Measurements from ENCODE around the gene EXOC6B. TPM values are rescaled to one million over a fixed set of nuclear protein-coding genes. Genes with fewer than 3 reads are reported as not detected.
"Not testable (repeated sequence)": the region's sequence is repeated elsewhere in the genome, so short reads cannot be mapped to it uniquely, and the experiment has no call there.

The EXOC6B gene
- total RNA-seq, 1 donor from 2014 or later: 8.4 TPM

DNA sequence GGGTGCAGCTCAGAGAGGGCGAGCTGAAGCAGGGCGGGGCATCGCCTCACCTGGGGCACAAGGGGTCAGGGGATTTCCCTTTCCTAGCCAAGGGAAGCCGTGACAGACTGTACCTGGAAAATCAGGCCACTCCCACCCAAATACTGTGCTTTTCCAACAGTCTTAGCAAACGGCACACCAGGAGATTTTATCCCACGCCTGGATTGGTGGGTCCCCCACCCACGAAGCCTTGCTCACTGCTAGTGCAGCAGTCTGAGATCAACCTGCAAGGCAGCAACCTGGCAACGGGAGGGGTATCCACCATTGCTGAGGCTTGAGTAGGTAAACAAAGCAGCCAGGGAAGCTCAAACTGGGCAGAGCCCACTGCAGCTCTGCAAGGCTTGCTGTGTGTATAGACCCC lies 184.6 kb downstream of the EXOC6B start:
- H3K4me3 Mint-ChIP-seq; H3K36me3 Mint-ChIP-seq (ENCODE audit: low read depth); DNase-seq; H3K9me3 Mint-ChIP-seq; intact Hi-C loops (cut with micrococcal nuclease); H3K27me3 Mint-ChIP-seq; H3K4me1 Mint-ChIP-seq; H3K27ac Mint-ChIP-seq: not testable (repeated sequence)

- intact Hi-C loops (cut with micrococcal nuclease): no loop called here
- H3K4me1 Mint-ChIP-seq: no peaks in the 10 kb centered on the region
- H3K27ac Mint-ChIP-seq: no peak overlapping the region
- no peak overlapping the region for H3K4me3 Mint-ChIP-seq
- no peaks in the 10 kb centered on the region for H3K9me3 Mint-ChIP-seq
- H3K27me3 Mint-ChIP-seq: peaks cover 3% of the 10 kb centered on the region
- DNase-seq: no peak
- H3K36me3 Mint-ChIP-seq (ENCODE audit: low read depth): no peaks in the 10 kb centered on the region
These were observed 187.1 kb downstream of the EXOC6B start for GRCh38 chr2:72638600-72639211.

GRCh38 chr2:72636210-72636609 lies 189.6 kb downstream of the EXOC6B start:
- peaks cover 3% of the 10 kb centered on the region for H3K27me3 Mint-ChIP-seq
- H3K36me3 Mint-ChIP-seq (ENCODE audit: low read depth): no peaks in the 10 kb centered on the region

DNA sequence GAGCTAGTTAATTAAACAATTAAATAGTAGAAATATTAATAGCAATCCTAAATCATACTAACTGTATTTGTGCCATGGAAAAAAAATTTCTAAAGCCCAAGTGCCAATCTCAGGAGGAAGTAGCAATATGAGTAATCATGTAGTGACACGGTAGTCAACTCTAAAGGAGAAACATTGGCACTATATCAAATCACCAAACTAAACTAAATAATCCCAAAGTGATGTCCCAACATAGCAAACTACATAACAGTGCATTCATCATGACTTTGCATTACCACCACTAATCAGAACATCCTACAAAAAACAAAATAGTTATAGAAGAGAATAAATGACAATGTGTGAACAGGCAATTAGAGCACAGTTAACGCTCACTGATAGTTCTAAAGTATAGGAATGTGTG lies 195.1 kb downstream of the EXOC6B start:
- DNase-seq: no peak
- Mint-ChIP-seq H3K27ac (no peak overlapping the region), H3K9me3 (no peaks in the 10 kb centered on the region), H3K4me3 (no peak overlapping the region), H3K4me1 (no peaks in the 10 kb centered on the region), H3K36me3 (ENCODE audit: low read depth) (no peaks in the 10 kb centered on the region), H3K27me3 (peaks cover 3% of the 10 kb centered on the region)
- intact Hi-C loops (cut with micrococcal nuclease): no loop called here

More at GRCh38 chr2:72636210-72636609, 189.6 kb downstream of the EXOC6B start:
- Mint-ChIP-seq H3K27ac (no peak overlapping the region), H3K4me3 (no peak overlapping the region), H3K9me3 (no peaks in the 10 kb centered on the region), H3K4me1 (no peaks in the 10 kb centered on the region)
- intact Hi-C loops (cut with micrococcal nuclease): no loop called here
- no peak for DNase-seq

- no peak overlapping the region for H3K4me3 Mint-ChIP-seq
These were observed 196.8 kb downstream of the EXOC6B start for GRCh38 chr2:72629062-72629461.

GRCh38 chr2:72627083-72627482 lies 198.8 kb downstream of the EXOC6B start:
- no peaks in the 10 kb centered on the region for H3K4me1 Mint-ChIP-seq
- DNase-seq: no peak
- H3K27me3 Mint-ChIP-seq: no peaks in the 10 kb centered on the region
- intact Hi-C loops (cut with micrococcal nuclease): no loop called here
- H3K9me3 Mint-ChIP-seq: no peaks in the 10 kb centered on the region
- H3K4me3 Mint-ChIP-seq: no peak overlapping the region
- H3K27ac Mint-ChIP-seq: no peak overlapping the region
- no peaks in the 10 kb centered on the region for H3K36me3 Mint-ChIP-seq (ENCODE audit: low read depth)

More at GRCh38 chr2:72629062-72629461, 196.8 kb downstream of the EXOC6B start:
- DNase-seq: no peak
- intact Hi-C loops (cut with micrococcal nuclease): no loop called here
- no peaks in the 10 kb centered on the region for H3K9me3 Mint-ChIP-seq
- H3K27ac Mint-ChIP-seq: no peak overlapping the region
- no peaks in the 10 kb centered on the region for H3K4me1 Mint-ChIP-seq
- no peaks in the 10 kb centered on the region for H3K36me3 Mint-ChIP-seq (ENCODE audit: low read depth)
- no peaks in the 10 kb centered on the region for H3K27me3 Mint-ChIP-seq

GRCh38 chr2:72625366-72625765 lies 200.5 kb downstream of the EXOC6B start:
- H3K4me3 Mint-ChIP-seq: no peak overlapping the region
- H3K27ac Mint-ChIP-seq: no peak overlapping the region
- no peaks in the 10 kb centered on the region for H3K36me3 Mint-ChIP-seq (ENCODE audit: low read depth)
- no peak for DNase-seq
- no peaks in the 10 kb centered on the region for H3K9me3 Mint-ChIP-seq
- intact Hi-C loops (cut with micrococcal nuclease): no loop called here
- no peaks in the 10 kb centered on the region for H3K27me3 Mint-ChIP-seq
- H3K4me1 Mint-ChIP-seq: no peaks in the 10 kb centered on the region

DNA sequence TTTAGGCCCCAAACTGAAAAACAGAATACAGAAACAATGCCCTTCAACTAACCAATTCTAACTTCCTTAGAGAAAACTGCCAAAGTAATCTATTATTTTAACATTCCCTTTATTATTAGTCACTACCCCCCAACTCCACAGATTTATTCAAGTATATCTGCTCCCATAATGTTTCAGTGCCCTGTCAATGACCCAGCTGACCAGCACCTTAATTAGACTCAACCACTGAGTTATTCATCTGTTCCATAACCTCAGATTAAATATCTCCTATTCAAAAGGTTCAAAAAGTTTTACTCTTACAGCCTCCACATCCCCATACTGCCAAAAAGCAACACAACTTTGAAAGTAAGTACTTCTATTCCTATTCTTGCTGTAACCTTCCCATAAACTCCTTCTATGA lies 202.4 kb downstream of the EXOC6B start:
- Mint-ChIP-seq H3K27ac (no peak overlapping the region), H3K4me3 (no peak overlapping the region), H3K4me1 (no peaks in the 10 kb centered on the region), H3K9me3 (no peaks in the 10 kb centered on the region), H3K27me3 (no peaks in the 10 kb centered on the region), H3K36me3 (ENCODE audit: low read depth) (no peaks in the 10 kb centered on the region)
- intact Hi-C loops (cut with micrococcal nuclease): no loop called here
- DNase-seq: no peak

GRCh38 chr2:72619626-72620025 lies 206.2 kb downstream of the EXOC6B start:
- H3K4me1 Mint-ChIP-seq: no peaks in the 10 kb centered on the region
- H3K27me3 Mint-ChIP-seq: no peaks in the 10 kb centered on the region
- peaks cover 6% of the 10 kb centered on the region for H3K9me3 Mint-ChIP-seq
- no peak for DNase-seq
- intact Hi-C loops (cut with micrococcal nuclease): no loop called here
- no peak overlapping the region for H3K4me3 Mint-ChIP-seq
- H3K36me3 Mint-ChIP-seq (ENCODE audit: low read depth): no peaks in the 10 kb centered on the region
- H3K27ac Mint-ChIP-seq: no peak overlapping the region

- H3K4me1 Mint-ChIP-seq: no peaks in the 10 kb centered on the region
- DNase-seq: no peak
- intact Hi-C loops (cut with micrococcal nuclease): no loop called here
- H3K27ac Mint-ChIP-seq: no peak overlapping the region
- H3K4me3 Mint-ChIP-seq: no peak overlapping the region
- no peaks in the 10 kb centered on the region for H3K27me3 Mint-ChIP-seq
- H3K36me3 Mint-ChIP-seq (ENCODE audit: low read depth): no peaks in the 10 kb centered on the region
- peaks cover 6% of the 10 kb centered on the region for H3K9me3 Mint-ChIP-seq
These were observed 211.9 kb downstream of the EXOC6B start for GRCh38 chr2:72613931-72614330.

- H3K27me3 Mint-ChIP-seq: peaks cover 2% of the 10 kb centered on the region
- intact Hi-C loops (cut with micrococcal nuclease): no loop called here
- H3K9me3 Mint-ChIP-seq: peaks cover 6% of the 10 kb centered on the region
- DNase-seq: no peak
- no peak overlapping the region for H3K27ac Mint-ChIP-seq
- H3K4me1 Mint-ChIP-seq: no peaks in the 10 kb centered on the region
- no peaks in the 10 kb centered on the region for H3K36me3 Mint-ChIP-seq (ENCODE audit: low read depth)
- no peak overlapping the region for H3K4me3 Mint-ChIP-seq
These were observed 213.1 kb downstream of the EXOC6B start for GRCh38 chr2:72612614-72613160.

DNA sequence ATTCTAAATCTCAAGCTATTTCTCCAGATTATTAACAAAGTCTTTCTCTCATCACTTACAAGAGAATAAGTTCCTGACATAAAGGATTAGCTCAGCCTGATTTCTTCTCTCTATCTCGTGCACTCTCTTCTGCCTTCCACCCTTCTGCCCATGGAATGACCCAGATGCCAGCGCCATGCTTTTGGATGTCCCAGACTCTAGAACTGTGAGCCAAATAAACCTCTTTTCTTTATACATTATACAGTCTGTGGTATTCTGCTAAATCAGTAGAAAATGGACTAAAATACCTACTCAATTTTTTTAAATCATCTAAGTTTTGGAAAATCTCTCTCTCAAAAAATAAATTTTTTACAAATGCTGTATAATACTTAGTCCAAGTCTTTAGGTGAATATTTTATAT lies 218.6 kb downstream of the EXOC6B start:
- Mint-ChIP-seq H3K36me3 (ENCODE audit: low read depth) (no peaks in the 10 kb centered on the region), H3K27ac (no peak overlapping the region), H3K27me3 (peaks cover 2% of the 10 kb centered on the region), H3K4me3 (no peak overlapping the region), H3K9me3 (no peaks in the 10 kb centered on the region), H3K4me1 (no peaks in the 10 kb centered on the region)
- intact Hi-C loops (cut with micrococcal nuclease): loop anchor here (10.0 kb wide), 1 partner anchor 258 kb away; no protein-coding TSS in a partner anchor
- no peak for DNase-seq

GRCh38 chr2:72605836-72606442 lies 219.9 kb downstream of the EXOC6B start:
- no peaks in the 10 kb centered on the region for H3K9me3 Mint-ChIP-seq
- no peaks in the 10 kb centered on the region for H3K36me3 Mint-ChIP-seq (ENCODE audit: low read depth)
- intact Hi-C loops (cut with micrococcal nuclease): loop anchor here (10.0 kb wide), 1 partner anchor 259 kb away; no protein-coding TSS in a partner anchor
- no peak overlapping the region for H3K27ac Mint-ChIP-seq
- H3K4me3 Mint-ChIP-seq: no peak overlapping the region
- DNase-seq: no peak
- no peaks in the 10 kb centered on the region for H3K4me1 Mint-ChIP-seq
- H3K27me3 Mint-ChIP-seq: peaks cover 2% of the 10 kb centered on the region

GRCh38 chr2:72604468-72604867 lies 221.4 kb downstream of the EXOC6B start:
- Mint-ChIP-seq H3K27ac (no peak overlapping the region), H3K27me3 (peaks cover 2% of the 10 kb centered on the region), H3K36me3 (ENCODE audit: low read depth) (no peaks in the 10 kb centered on the region), H3K9me3 (no peaks in the 10 kb centered on the region), H3K4me3 (no peak overlapping the region), H3K4me1 (no peaks in the 10 kb centered on the region)
- DNase-seq: no peak
- intact Hi-C loops (cut with micrococcal nuclease): loop anchor here (10.0 kb wide), 1 partner anchor 260 kb away; no protein-coding TSS in a partner anchor
